CD4-positive, alpha-beta memory T cell (primary cell): Measurements from ENCODE around the gene DNAJB1. TPM values are rescaled to one million over a fixed set of nuclear protein-coding genes. Genes with fewer than 3 reads are reported as not detected.

Experiments used
- CTCF ChIA-PET: fragments of 350-600 bp; sonication (Branson Sonifier 250); formaldehyde crosslinking; loops from one replicate; lab custom pipeline; 2021; ENCODE audit warnings: inconsistent platforms; ENCODE audit not compliant: partially characterized antibody; lab: Charles Lee
- POLR2A ChIA-PET: fragments of 350-600 bp; sonication (Branson Sonifier 250); formaldehyde crosslinking; loops from one replicate; lab custom pipeline; 2021; ENCODE audit not compliant: partially characterized antibody; lab: Charles Lee
- DNase-seq, 5 donors: peaks; one replicate each; pipeline versions ENCODE4 v3.0.0 to v3.0.0-alpha.2; 2020 to 2022; ENCODE audit warnings: mixed read lengths in 1 of 5
- H3K27ac ChIP-seq: one replicate; pipeline ENCODE4 v1.7.0; 2013; ENCODE audit warnings: low read depth, low read length
- H3K27me3 ChIP-seq: 2 replicates; pipeline ENCODE4 v1.7.0; 2013; ENCODE audit warnings: mild to moderate bottlenecking, low read length, moderate library complexity; ENCODE audit not compliant: insufficient read depth
- H3K36me3 ChIP-seq: 2 replicates; pipeline ENCODE4 v1.7.0; 2013; ENCODE audit warnings: mild to moderate bottlenecking, low read length, moderate library complexity; ENCODE audit not compliant: insufficient read depth
- H3K4me1 ChIP-seq: 2 replicates; pipeline ENCODE4 v1.7.0; 2013; ENCODE audit warnings: mild to moderate bottlenecking, low read length, moderate library complexity; ENCODE audit not compliant: insufficient read depth
- H3K4me3 ChIP-seq, 2 donors: one replicate each; pipeline ENCODE4 v1.7.0; 2013; ENCODE audit warnings: low read length in 2 of 2, mild to moderate bottlenecking in 1 of 2
- H3K9me3 ChIP-seq, 2 donors: one replicate each; pipeline ENCODE4 v1.7.0; 2013; ENCODE audit warnings: low read length in 2 of 2, control low read depth in 1 of 2; ENCODE audit not compliant: control insufficient read depth in 1 of 2
- H3K27ac Mint-ChIP-seq, 7 donors: one replicate each; pipeline ENCODE4 v1.8.0; 2020 to 2021; ENCODE audit warnings: mixed read lengths in 7 of 7, mild to moderate bottlenecking in 6 of 7, inconsistent platforms in 3 of 7, moderate library complexity in 3 of 7
- H3K27me3 Mint-ChIP-seq, 2 donors: one replicate each; pipeline ENCODE4 v1.8.0; 2020 to 2021; ENCODE audit warnings: mixed read lengths in 2 of 2
- H3K36me3 Mint-ChIP-seq, 2 donors: one replicate each; pipeline ENCODE4 v1.8.0; 2020 to 2021; ENCODE audit warnings: mixed read lengths in 2 of 2, inconsistent platforms in 1 of 2, mild to moderate bottlenecking in 1 of 2
- H3K4me1 Mint-ChIP-seq, 4 donors: one replicate each; pipeline ENCODE4 v1.8.0; 2020 to 2021; ENCODE audit warnings: mixed read lengths in 4 of 4, mild to moderate bottlenecking in 1 of 4
- H3K4me3 Mint-ChIP-seq, 8 donors: one replicate each; pipeline ENCODE4 v1.8.0; 2020 to 2021; ENCODE audit warnings: mixed read lengths in 8 of 8, mild to moderate bottlenecking in 7 of 8, moderate library complexity in 6 of 8, inconsistent platforms in 3 of 8
- H3K9me3 Mint-ChIP-seq, 8 donors: one replicate each; pipeline ENCODE4 v1.8.0; 2020 to 2021; ENCODE audit warnings: mixed read lengths in 8 of 8, mild to moderate bottlenecking in 5 of 8, inconsistent platforms in 3 of 8, moderate library complexity in 1 of 8
- intact Hi-C: fragments of 100-400 bp; cut with micrococcal nuclease; formaldehyde crosslinking; loops from one replicate; pipeline ENCODE4 v1.15.1; 2023
- polyA plus RNA-seq, 2 donors: library from polyadenylated mRNA; unstranded; fragments of 300-500 nt; fragmentation: Illumina TruSeq; gene quantifications; one replicate each; pipeline ENCODE4 v1.2.3, GENCODE V29; 2021
- total RNA-seq, 2 experiments: library from RNA; stranded (reverse); gene quantifications; one replicate each; pipeline ENCODE4 v1.2.3, GENCODE V29; 2021

The DNAJB1 gene
- total and polyA plus RNA-seq, 4 experiments from 2014 or later, result 122 to 824 (median 223) TPM

DNA sequence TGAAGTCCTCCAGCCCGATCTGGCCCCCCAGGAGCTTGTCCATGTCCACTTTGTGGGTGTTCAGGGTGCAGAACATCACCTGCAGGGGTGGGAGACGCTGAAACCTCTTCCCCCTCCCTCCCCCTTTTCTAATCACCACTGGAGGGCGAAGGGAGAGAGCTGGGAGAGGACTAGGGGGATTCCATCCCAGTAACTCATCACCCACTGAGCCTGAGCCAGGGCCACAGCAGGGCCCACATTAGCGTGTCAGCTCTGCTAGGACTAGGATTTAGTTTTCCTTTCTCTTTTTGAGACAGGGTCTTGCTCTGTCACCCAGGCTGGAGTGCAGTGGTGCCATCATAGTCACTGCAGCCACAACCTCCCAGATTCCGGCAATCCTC is 37.5 kb downstream of the DNAJB1 start:
- Mint-ChIP-seq H3K9me3 (no peaks in the 10 kb centered on the region), H3K4me3 (no peak overlapping the region), H3K27me3 (peaks cover 0 to 7% of the 10 kb centered on the region in 2 donors), H3K27ac (peak overlapping the region in 1 of 7 donors; percentile 23), H3K36me3 (peaks cover 6 to 15% of the 10 kb centered on the region in 2 donors), H3K4me1 (peaks cover 7 to 12% (median 9%) of the 10 kb centered on the region in 4 donors)
- peaks cover 12% of the 10 kb centered on the region for H3K4me1 ChIP-seq
- intact Hi-C loops, result loop anchor here (2.0 to 10.0 kb wide), 3 partner anchors 48 to 344 kb away; partner anchors contain the start of genes ADGRL1, ASF1B and PKN1
- no peaks in the 10 kb centered on the region for H3K27me3 ChIP-seq
- ChIA-PET CTCF (interaction anchor here (0.5 to 4.3 kb wide), 40 partner anchors 9 to 599 kb away, joined by 3 to 44 read pairs (median 4); partner anchors contain the start of genes ADGRE5, ASF1B, DDX39A and GIPC1), POLR2A (interaction anchor here (1.0 to 2.4 kb wide), 8 partner anchors 9 to 344 kb away, joined by 3 to 10 read pairs (median 4); partner anchors contain the start of genes ASF1B and DDX39A)
- DNase-seq, result no peak
- no peak overlapping the region for H3K27ac ChIP-seq
- no peaks in the 10 kb centered on the region for H3K9me3 ChIP-seq
- H3K36me3 ChIP-seq, result peaks cover 10% of the 10 kb centered on the region
- H3K4me3 ChIP-seq, result no peak overlapping the region

DNA sequence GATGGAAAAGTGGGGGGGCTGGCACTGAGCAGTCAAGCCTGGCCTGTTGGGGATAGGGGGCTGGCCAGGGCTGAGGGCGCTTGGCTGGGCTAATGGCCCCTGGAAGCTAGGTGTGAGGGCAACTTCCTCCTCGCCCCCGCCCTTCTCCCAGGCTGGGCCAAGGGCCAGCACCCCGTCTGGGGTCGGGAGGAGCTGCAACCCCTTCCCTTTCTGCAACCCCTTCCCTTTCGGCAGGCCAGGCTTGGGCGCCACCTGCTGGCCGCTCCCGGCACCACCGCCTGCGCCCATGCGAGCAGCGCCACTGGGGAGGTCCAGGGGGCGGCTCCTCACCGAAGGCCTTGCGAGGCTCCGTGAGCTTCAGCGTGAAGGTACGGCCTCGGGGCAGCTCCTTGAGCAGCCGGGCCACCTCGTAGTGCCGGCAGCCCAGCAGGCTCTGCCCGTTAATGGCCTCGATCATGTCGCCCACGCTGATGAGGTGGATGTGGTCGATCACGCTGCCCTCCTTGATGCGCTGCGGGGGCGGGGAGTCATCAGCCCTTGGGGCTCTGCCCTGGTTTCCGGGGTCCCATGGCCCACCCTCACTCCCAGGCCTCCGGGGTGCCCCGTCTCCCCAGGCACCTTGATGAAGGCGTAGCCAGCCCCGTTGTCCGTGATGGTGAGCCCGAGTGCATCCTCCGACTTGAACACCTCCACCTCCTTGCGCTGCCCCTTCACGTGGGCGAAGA is 38.1 kb downstream of the DNAJB1 start:
- Histone ChIP-seq H3K4me1 (peaks cover 18% of the 10 kb centered on the region), H3K36me3 (peaks cover 10% of the 10 kb centered on the region), H3K9me3 (no peaks in the 10 kb centered on the region), H3K4me3 (no peak overlapping the region), H3K27ac (no peak overlapping the region), H3K27me3 (no peaks in the 10 kb centered on the region)
- no peak overlapping the region for H3K27ac Mint-ChIP-seq
- peaks cover 6 to 15% of the 10 kb centered on the region in 2 donors for H3K36me3 Mint-ChIP-seq
- no peaks in the 10 kb centered on the region for H3K9me3 Mint-ChIP-seq
- ChIA-PET CTCF (interaction anchor here (0.5 to 4.3 kb wide), 42 partner anchors 8 to 599 kb away, joined by 3 to 44 read pairs (median 4); partner anchors contain the start of genes ADGRE5, ASF1B, DDX39A and GIPC1), POLR2A (interaction anchor here (1.0 to 2.7 kb wide), 10 partner anchors 8 to 344 kb away, joined by 3 to 10 read pairs (median 4); partner anchors contain the start of genes ASF1B, DDX39A and GIPC1)
- H3K4me1 Mint-ChIP-seq, result peaks cover 7 to 15% (median 11%) of the 10 kb centered on the region in 4 donors
- peaks cover 0 to 7% of the 10 kb centered on the region in 2 donors for H3K27me3 Mint-ChIP-seq
- no peak overlapping the region for H3K4me3 Mint-ChIP-seq
- intact Hi-C loops, result loop anchor here (2.0 to 10.0 kb wide), 3 partner anchors 47 to 343 kb away; partner anchors contain the start of genes ADGRL1, ASF1B and PKN1
- DNase-seq, result peak; percentile 56 to 75 (median 64)

- Mint-ChIP-seq H3K36me3 (peaks cover 6 to 15% of the 10 kb centered on the region in 2 donors), H3K27me3 (peaks cover 1 to 12% of the 10 kb centered on the region in 2 donors)
- H3K9me3 ChIP-seq, result no peaks in the 10 kb centered on the region
Observed at GRCh38 chr19:14479309-14479974, 38.8 kb downstream of the DNAJB1 start.

DNA sequence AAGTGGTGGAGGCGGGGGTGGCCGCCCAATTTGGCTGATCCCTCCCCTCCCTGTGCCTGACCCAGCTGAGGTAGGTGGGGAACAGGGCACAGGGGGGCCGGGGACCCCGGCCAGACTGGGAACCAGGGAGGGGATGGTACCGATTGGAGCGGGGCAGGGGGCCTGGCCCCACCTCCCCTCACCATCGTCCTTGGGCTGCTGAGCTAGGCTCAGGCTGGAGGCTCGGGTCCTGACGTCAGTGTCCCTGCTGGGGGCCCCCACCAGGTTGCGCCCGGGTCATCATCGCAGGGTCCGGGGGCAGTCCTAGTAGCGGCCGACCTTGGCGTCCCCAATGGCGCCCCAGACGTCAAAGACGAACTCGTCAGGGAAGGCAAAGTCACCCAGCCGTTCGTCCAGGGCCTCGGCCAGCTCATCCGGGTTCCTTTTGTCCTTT is 40.1 kb downstream of the DNAJB1 start:
- POLR2A ChIA-PET, result interaction anchor here (1.2 to 2.7 kb wide), 2 partner anchors 17 to 57 kb away, joined by 4 to 6 read pairs; partner anchors contain the start of gene GIPC1
- DNase-seq, result no peak
- H3K4me1 ChIP-seq, result peaks cover 27% of the 10 kb centered on the region

More at GRCh38 chr19:14479309-14479974, 38.8 kb downstream of the DNAJB1 start:
- no peak for DNase-seq
- H3K27ac ChIP-seq, result no peak overlapping the region
- H3K27ac Mint-ChIP-seq, result peak overlapping the region in 1 of 7 donors; percentile 24
- ChIA-PET CTCF (interaction anchor here (0.7 to 4.3 kb wide), 29 partner anchors 9 to 397 kb away, joined by 3 to 44 read pairs (median 5); partner anchors contain the start of genes ADGRE5, ASF1B, DDX39A and GIPC1), POLR2A (interaction anchor here (1.2 to 2.7 kb wide), 9 partner anchors 7 to 343 kb away, joined by 3 to 10 read pairs (median 4); partner anchors contain the start of genes ASF1B, DDX39A and GIPC1)
- peaks cover 11 to 20% (median 16%) of the 10 kb centered on the region in 4 donors for H3K4me1 Mint-ChIP-seq
- H3K4me3 ChIP-seq, result no peak overlapping the region
- no peaks in the 10 kb centered on the region for H3K9me3 Mint-ChIP-seq
- H3K27me3 ChIP-seq, result peaks cover 6% of the 10 kb centered on the region
- intact Hi-C loops, result no loop called here
- peaks cover 24% of the 10 kb centered on the region for H3K4me1 ChIP-seq
- no peak overlapping the region for H3K4me3 Mint-ChIP-seq
- peaks cover 10% of the 10 kb centered on the region for H3K36me3 ChIP-seq

GRCh38 chr19:14477418-14478112 is 40.6 kb downstream of the DNAJB1 start:
- Histone ChIP-seq H3K36me3 (peaks cover 10% of the 10 kb centered on the region), H3K27ac (no peak overlapping the region), H3K4me3 (no peak overlapping the region), H3K4me1 (peaks cover 33% of the 10 kb centered on the region), H3K9me3 (no peaks in the 10 kb centered on the region), H3K27me3 (peaks cover 14% of the 10 kb centered on the region)
- Mint-ChIP-seq H3K27me3 (peaks cover 7 to 20% of the 10 kb centered on the region in 2 donors), H3K9me3 (no peaks in the 10 kb centered on the region), H3K27ac (no peak overlapping the region), H3K4me1 (peaks cover 16 to 31% (median 22%) of the 10 kb centered on the region in 4 donors), H3K4me3 (no peak overlapping the region), H3K36me3 (peaks cover 6 to 15% of the 10 kb centered on the region in 2 donors)
- no peak for DNase-seq
- intact Hi-C loops, result no loop called here
- POLR2A ChIA-PET, result interaction anchor here (1.2 to 2.7 kb wide), 2 partner anchors 18 to 57 kb away, joined by 4 to 6 read pairs; partner anchors contain the start of gene GIPC1
- CTCF ChIA-PET, result interaction anchor here (1.7 to 4.3 kb wide), 4 partner anchors 10 to 47 kb away, joined by 5 to 44 read pairs (median 18); partner anchors contain the start of gene PKN1

More for the DNA sequence above, 40.1 kb downstream of the DNAJB1 start:
- Histone ChIP-seq H3K27me3 (peaks cover 9% of the 10 kb centered on the region), H3K36me3 (peaks cover 10% of the 10 kb centered on the region), H3K9me3 (no peaks in the 10 kb centered on the region), H3K4me3 (no peak overlapping the region), H3K27ac (no peak overlapping the region)
- CTCF ChIA-PET, result interaction anchor here (1.2 to 4.3 kb wide), 6 partner anchors 11 to 341 kb away, joined by 3 to 44 read pairs (median 18); partner anchors contain the start of genes ASF1B and PKN1
- no peak overlapping the region for H3K4me3 Mint-ChIP-seq
- H3K27me3 Mint-ChIP-seq, result peaks cover 3 to 15% of the 10 kb centered on the region in 2 donors
- intact Hi-C loops, result no loop called here
- H3K27ac Mint-ChIP-seq, result no peak overlapping the region
- no peaks in the 10 kb centered on the region for H3K9me3 Mint-ChIP-seq
- peaks cover 13 to 25% (median 19%) of the 10 kb centered on the region in 4 donors for H3K4me1 Mint-ChIP-seq
- peaks cover 6 to 15% of the 10 kb centered on the region in 2 donors for H3K36me3 Mint-ChIP-seq
